NCI-H187 treated with DMSO at 0.1 percent for 48 hours (cell line): ENCODE results near the gene ZPR1.
"Not testable (repeated sequence)": the region's sequence is repeated elsewhere in the genome, so short reads cannot be mapped to it uniquely, and the experiment has no call there.

ENCODE experiments used
- DNase-seq: peaks from one replicate; lab custom pipeline; 2025; lab: John Stamatoyannopoulos, UW

Gene ZPR1

GRCh38 chr11:116787786-116788486 lies at the start of gene ZPR1:
Gene ZPR1 (minus strand): TSS chr11:116788023. CDS start chr11:116787990, 33 bp downstream.
- DNase-seq, result peak; percentile 20

GRCh38 chr11:116836632-116836991 lies 48.8 kb upstream of the ZPR1 start:
- no peak for DNase-seq

GRCh38 chr11:116835791-116836631 lies 48.2 kb upstream of the ZPR1 start:
- DNase-seq, result peak; percentile 3

- no peak for DNase-seq
Observed at GRCh38 chr11:116835042-116835772, 47.4 kb upstream of the ZPR1 start.

- not testable (repeated sequence) for DNase-seq
Observed at GRCh38 chr11:116834535-116835041, 46.8 kb upstream of the ZPR1 start.

- no peak for DNase-seq
Observed at GRCh38 chr11:116833816-116834534, 46.2 kb upstream of the ZPR1 start.

GRCh38 chr11:116833491-116833815 lies 45.6 kb upstream of the ZPR1 start:
- no peak for DNase-seq

GRCh38 chr11:116832350-116833290 lies 44.8 kb upstream of the ZPR1 start:
- DNase-seq, result no peak

GRCh38 chr11:116831790-116832349 lies 44.0 kb upstream of the ZPR1 start:
- DNase-seq, result no peak

- no peak for DNase-seq
Observed at GRCh38 chr11:116830184-116830912, 42.5 kb upstream of the ZPR1 start.

- DNase-seq, result no peak
Observed at GRCh38 chr11:116829525-116830183, 41.8 kb upstream of the ZPR1 start, which contains the start of gene APOC3. Gene APOC3 (plus strand): TSS chr11:116829907. CDS start chr11:116830583, 676 bp downstream.

- no peak for DNase-seq
Observed at GRCh38 chr11:116828632-116829524, 41.1 kb upstream of the ZPR1 start.

- no peak for DNase-seq
Observed at GRCh38 chr11:116827461-116827860, 39.6 kb upstream of the ZPR1 start.

- no peak for DNase-seq
Observed at GRCh38 chr11:116826751-116827431, 39.1 kb upstream of the ZPR1 start.

GRCh38 chr11:116825854-116826750 lies 38.3 kb upstream of the ZPR1 start:
- DNase-seq, result no peak

- DNase-seq, result no peak
Observed at GRCh38 chr11:116825434-116825833, 37.6 kb upstream of the ZPR1 start.
